ENCODE results near the gene KRT36. TPM values are rescaled to one million over a fixed set of nuclear protein-coding genes. Genes with fewer than 3 reads are reported as not detected.

The KRT36 gene
- total RNA-seq, 4 donors from 2014 or later = not detected

- Histone ChIP-seq H3K9me3 (peaks cover 0 to 18% (median 0%) of the 10 kb centered on the region in 3 donors), H3K36me3 (no peaks in the 10 kb centered on the region), H3K27me3 (no peaks in the 10 kb centered on the region), H3K4me1 (peaks cover 0 to 30% (median 3%) of the 10 kb centered on the region in 3 donors), H3K4me3 (no peak within 1 kb of the TSS), H3K27ac (no peak within 1 kb of the TSS)
- WGBS, 2 donors (ENCODE audit: low coverage in 1 of 2) = 80% methylated on average over 1 of the region's 14 CpGs; no CpG with 5 or more reads in 1 of the 2 donors
- ATAC-seq = no peak
- TF ChIP-seq POLR2A (IDR thresholded peaks at IDR 0.05) = no peak
- TF ChIP-seq POLR2AphosphoS5 (IDR thresholded peaks at IDR 0.05) = no peak
- no peak for TF ChIP-seq CTCF (IDR thresholded peaks at IDR 0.05)
- TF ChIP-seq EP300 (IDR thresholded peaks at IDR 0.05) = no peak
Observed at GRCh38 chr17:41466988-41467387, 22.7 kb downstream of the KRT36 start, which contains the start of gene KRT32. Gene KRT32, minus strand, starts transcription at chr17:41467386. Its CDS starts 61 bp downstream, at chr17:41467325.

DNA sequence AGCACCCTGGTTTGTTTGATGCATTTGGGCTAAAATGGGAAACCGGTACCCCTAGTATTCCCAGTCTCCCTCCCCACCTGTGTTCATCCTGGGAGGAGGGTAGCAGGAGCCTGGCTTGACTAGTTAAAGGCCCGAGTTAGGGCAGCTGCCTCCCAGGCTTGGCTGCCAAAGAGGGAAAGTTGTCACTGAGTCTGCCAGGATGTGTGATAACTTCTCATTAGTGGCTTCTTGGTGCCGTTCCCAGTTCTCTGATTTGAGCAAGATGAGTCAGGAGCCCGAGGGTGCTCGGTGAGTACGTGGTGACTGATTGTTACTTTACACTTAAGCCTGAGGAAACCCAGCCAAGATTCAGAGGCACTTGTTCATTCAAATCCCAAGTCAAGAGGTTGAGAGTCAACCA, 25.0 kb downstream of the KRT36 start:
- Histone ChIP-seq H3K27me3 (no peaks in the 10 kb centered on the region), H3K27ac (peak overlapping the region in 2 of 4 donors; percentile 23 to 40), H3K4me1 (peaks cover 0 to 30% (median 3%) of the 10 kb centered on the region in 3 donors), H3K4me3 (no peak overlapping the region), H3K36me3 (no peaks in the 10 kb centered on the region), H3K9me3 (peaks cover 0 to 14% (median 0%) of the 10 kb centered on the region in 3 donors)
- no peak for TF ChIP-seq CTCF (IDR thresholded peaks at IDR 0.05)
- TF ChIP-seq POLR2A (IDR thresholded peaks at IDR 0.05) = no peak
- no peak for TF ChIP-seq EP300 (IDR thresholded peaks at IDR 0.05)
- peak; percentile 85 for TF ChIP-seq POLR2AphosphoS5 (IDR thresholded peaks at IDR 0.05)
- ATAC-seq = peak; percentile 89
- WGBS, 2 donors (ENCODE audit: low coverage in 1 of 2) = 13 to 35% methylated on average over 1 to 3 of the region's 6 CpGs

DNA sequence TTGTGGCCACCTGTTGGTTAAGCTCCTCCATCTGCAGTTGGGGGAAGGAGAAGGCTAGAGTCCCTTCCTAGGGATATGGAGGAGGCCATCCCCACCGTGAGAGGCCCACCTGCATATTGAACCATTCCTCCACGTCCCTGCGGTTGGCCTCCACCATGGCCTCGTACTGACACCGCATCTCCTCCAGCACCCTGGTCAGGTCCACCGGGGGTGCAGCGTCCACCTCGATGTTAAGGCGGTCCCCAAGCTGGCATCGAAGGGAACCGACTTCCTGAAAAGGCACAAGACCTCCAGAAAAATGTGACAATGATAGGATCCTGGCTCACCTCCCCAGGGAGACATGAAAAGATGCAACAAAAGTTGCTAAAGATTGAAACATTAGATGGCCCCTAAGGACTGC, 25.5 kb downstream of the KRT36 start:
- peak overlapping the region in 2 of 4 donors; percentile 23 to 40 for H3K27ac ChIP-seq
- ATAC-seq = no peak
- no peak overlapping the region for H3K4me3 ChIP-seq
- no peak for TF ChIP-seq POLR2A (IDR thresholded peaks at IDR 0.05)
- no peak for TF ChIP-seq POLR2AphosphoS5 (IDR thresholded peaks at IDR 0.05)
- TF ChIP-seq EP300 (IDR thresholded peaks at IDR 0.05) = no peak
- no peak for TF ChIP-seq CTCF (IDR thresholded peaks at IDR 0.05)
- H3K4me1 ChIP-seq = peaks cover 0 to 30% (median 3%) of the 10 kb centered on the region in 3 donors
- H3K27me3 ChIP-seq = no peaks in the 10 kb centered on the region
- WGBS, 2 donors (ENCODE audit: low coverage in 1 of 2) = 70% methylated on average over 3 of the region's 11 CpGs; no CpG with 5 or more reads in 1 of the 2 donors
- peaks cover 0 to 14% (median 0%) of the 10 kb centered on the region in 3 donors for H3K9me3 ChIP-seq
- H3K36me3 ChIP-seq = no peaks in the 10 kb centered on the region

- Histone ChIP-seq H3K4me1 (peaks cover 0 to 30% (median 3%) of the 10 kb centered on the region in 3 donors), H3K27me3 (no peaks in the 10 kb centered on the region), H3K4me3 (no peak overlapping the region), H3K27ac (no peak overlapping the region), H3K36me3 (no peaks in the 10 kb centered on the region), H3K9me3 (peaks cover 0 to 14% (median 0%) of the 10 kb centered on the region in 3 donors)
- ATAC-seq = no peak
- WGBS, 2 donors (ENCODE audit: low coverage in 1 of 2) = 95% methylated on average over 5 of the region's 8 CpGs; no CpG with 5 or more reads in 1 of the 2 donors
- TF ChIP-seq POLR2AphosphoS5 (IDR thresholded peaks at IDR 0.05) = no peak
- TF ChIP-seq EP300 (IDR thresholded peaks at IDR 0.05) = no peak
Observed at GRCh38 chr17:41463746-41464145, 26.0 kb downstream of the KRT36 start.

DNA sequence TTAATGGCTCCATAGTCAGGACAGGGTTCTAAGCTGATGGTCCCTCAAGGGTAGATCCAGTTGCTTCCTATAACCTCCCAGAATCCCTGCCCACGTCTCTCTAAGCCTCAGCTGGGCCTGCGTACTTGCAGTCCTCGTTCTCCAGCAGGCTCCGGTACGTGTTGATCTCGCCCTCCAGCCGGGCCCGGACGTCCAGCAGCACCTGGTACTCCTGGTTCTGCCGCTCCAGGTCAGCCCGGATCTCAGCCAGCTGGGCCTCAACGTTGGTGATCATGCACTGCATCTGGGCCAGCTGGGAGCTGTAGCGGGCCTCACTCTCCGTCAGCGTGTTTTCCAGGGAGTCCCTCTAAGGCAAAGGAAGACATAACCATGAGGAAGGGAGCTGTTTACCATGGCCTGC, 27.0 kb downstream of the KRT36 start:
- Histone ChIP-seq H3K27ac (no peak overlapping the region), H3K4me3 (no peak overlapping the region), H3K9me3 (peaks cover 0 to 3% (median 0%) of the 10 kb centered on the region in 3 donors), H3K36me3 (no peaks in the 10 kb centered on the region), H3K4me1 (peaks cover 0 to 40% (median 3%) of the 10 kb centered on the region in 3 donors), H3K27me3 (no peaks in the 10 kb centered on the region)
- TF ChIP-seq POLR2A (IDR thresholded peaks at IDR 0.05) = no peak
- no peak for TF ChIP-seq EP300 (IDR thresholded peaks at IDR 0.05)
- no peak for TF ChIP-seq POLR2AphosphoS5 (IDR thresholded peaks at IDR 0.05)
- no peak for TF ChIP-seq CTCF (IDR thresholded peaks at IDR 0.05)
- WGBS, 2 donors (ENCODE audit: low coverage in 1 of 2) = 79% methylated on average over 7 of the region's 15 CpGs; no CpG with 5 or more reads in 1 of the 2 donors
- ATAC-seq = no peak
